GM18868 (cell line): Measurements from ENCODE around the gene RAPGEF2.

ENCODE experiments used
- ATAC-seq: cut with Tn5 transposase; IDR thresholded peaks from one replicate; pipeline ENCODE4 v1.9.1; 2021; ENCODE audit warnings: mild to moderate bottlenecking, moderate library complexity; ENCODE audit not compliant: unreplicated experiment

Gene RAPGEF2

DNA sequence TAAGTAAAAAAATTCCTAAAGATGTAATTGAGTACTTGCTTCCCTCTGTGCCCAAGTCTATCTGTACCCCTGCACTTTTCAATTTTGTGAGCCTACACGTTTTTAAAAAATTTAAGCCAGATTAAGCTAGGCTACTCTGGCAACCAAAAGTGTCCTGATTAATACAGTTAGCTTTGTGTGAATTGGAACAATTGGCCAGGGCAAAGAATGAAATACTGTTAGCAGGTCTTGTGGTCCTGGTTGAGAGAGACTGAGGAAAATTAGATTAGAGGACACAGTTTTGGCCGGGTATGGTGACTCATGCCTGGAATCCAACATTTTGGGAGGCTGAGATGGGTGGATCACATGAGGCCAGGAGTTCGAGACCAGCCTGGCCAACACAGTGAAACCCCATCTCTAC lies 293.3 kb downstream of the RAPGEF2 start:
- ATAC-seq = no peak

- ATAC-seq = no peak
These were observed 295.4 kb downstream of the RAPGEF2 start for GRCh38 chr4:159398236-159398638.

DNA sequence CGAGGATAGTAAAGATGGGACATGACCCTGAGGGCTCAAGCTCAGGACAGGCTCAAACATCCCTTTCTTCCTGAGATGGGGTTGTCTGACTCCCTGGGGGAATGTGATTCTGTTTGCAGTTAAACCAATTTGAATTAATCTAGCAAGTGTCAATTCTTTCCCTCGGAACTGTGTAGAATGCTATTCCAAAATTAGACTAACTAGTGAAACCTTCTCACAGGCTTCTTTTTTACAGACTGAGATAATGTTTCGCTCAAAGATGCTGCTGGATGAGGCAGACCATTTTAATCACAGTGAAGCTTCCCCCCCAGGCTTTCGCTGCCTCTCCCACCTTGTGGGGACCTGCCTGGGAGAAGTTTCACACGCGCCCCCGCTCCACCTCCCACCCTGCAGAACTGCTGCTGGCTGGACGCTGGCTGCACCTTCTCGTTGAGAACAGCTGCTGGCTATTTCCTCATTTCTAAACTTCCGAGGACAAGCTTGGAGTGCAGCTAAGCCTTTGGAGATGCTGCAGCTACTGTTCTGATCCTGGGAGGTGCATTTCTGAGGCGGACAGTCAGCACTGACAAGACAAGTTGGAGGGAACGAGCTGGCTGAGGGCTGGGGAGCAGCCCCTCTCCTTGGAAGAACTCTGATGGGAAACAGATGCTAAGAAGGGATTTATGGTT lies 297.8 kb downstream of the RAPGEF2 start:
- ATAC-seq = no peak

GRCh38 chr4:159401226-159401712 lies 298.4 kb downstream of the RAPGEF2 start:
- ATAC-seq = no peak

DNA sequence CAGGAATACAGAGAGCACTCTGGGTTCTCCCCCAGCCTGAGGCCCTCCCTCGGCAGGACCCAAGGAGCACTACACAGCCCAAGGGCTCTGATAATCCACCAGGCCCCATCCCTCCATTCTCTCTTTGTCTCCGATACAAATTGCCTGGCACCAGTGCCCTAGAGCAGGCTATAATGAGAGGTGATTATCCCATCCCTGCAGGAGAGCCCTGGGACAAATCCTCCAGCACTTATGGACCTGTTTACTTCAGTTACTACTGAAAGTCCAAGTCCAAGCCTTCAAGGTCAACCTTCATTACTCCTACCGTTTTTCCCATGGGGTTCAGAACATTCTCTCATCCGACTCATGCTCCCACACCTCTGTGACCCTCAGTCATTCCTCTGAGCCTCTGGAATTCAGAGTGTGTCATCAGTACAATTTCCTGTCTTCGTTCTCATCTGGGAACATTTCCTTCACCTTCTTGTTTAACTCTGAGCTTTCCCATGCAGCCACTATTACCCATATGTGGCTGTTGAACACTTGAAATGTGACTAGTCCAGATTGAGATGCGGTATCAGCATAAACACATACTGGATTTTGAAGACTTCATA lies 299.0 kb downstream of the RAPGEF2 start:
- ATAC-seq = no peak
